ENCODE data around the gene AMOT.

DNA sequence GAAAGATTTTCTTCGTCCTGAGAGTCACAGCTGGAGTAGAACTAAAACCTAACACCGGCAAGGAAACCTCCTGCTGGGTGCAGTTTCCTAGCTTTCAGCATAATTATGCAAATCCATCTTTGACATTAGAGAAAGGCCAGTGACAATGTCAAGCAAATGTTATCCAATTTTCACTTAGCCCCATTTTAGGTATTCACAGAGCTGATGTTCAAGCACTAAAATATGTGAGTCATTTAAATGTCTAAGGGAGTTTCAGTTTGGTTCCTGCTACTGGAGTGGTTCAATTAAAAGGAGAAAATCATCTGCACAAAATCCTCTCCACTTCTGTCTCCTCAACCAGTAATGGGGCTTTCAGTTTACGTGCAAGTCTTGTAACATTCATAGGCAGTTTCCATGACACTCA, 37.1 kb upstream of the AMOT start:
- TF ChIP-seq CTCF (conservative IDR thresholded peaks at IDR 0.05; ENCODE audit: low read depth, low read length) (no peak), MAFK (IDR thresholded peaks at IDR 0.05; ENCODE audit: low read depth, low read length) (no peak), POLR2A (IDR thresholded peaks at IDR 0.05; ENCODE audit: low read depth, low read length) (no peak), SMC3 (IDR thresholded peaks at IDR 0.05; ENCODE audit: low read depth, low read length) (no peak), MAZ (IDR thresholded peaks at IDR 0.05; ENCODE audit: borderline replicate concordance, low read depth, low read length) (no peak), NFE2L2 (IDR thresholded peaks at IDR 0.05; ENCODE audit: low read depth, low read length) (no peak), CEBPB (IDR thresholded peaks at IDR 0.05; ENCODE audit: low read depth, low read length) (no peak), RFX5 (IDR thresholded peaks at IDR 0.05; ENCODE audit: low read depth, low read length) (no peak), MXI1 (IDR thresholded peaks at IDR 0.05; ENCODE audit: borderline replicate concordance, low read depth, low read length) (no peak), RAD21 (IDR thresholded peaks at IDR 0.05; ENCODE audit: low read length) (no peak)
